HCT116 (cell line): ENCODE measurements around the gene FAM98C. TPM values are rescaled to one million over a fixed set of nuclear protein-coding genes. Genes with fewer than 3 reads are reported as not detected.

Experiments used
- ATAC-seq: fragments of 200-7000 bp; cut with Tn5 transposase; 2 replicates; pipeline ENCODE4 v1.9.1; 2020; ENCODE audit warnings: mild to moderate bottlenecking, moderate library complexity
- BruUV-seq: library from RNA; stranded (reverse); fragments of 400-500 nt; replicated peaks from 2 replicates; lab custom pipeline; 2021; lab: Mats Ljungman, UMichigan
- CTCF ChIA-PET: fragments of 300-600 bp; sonication (Branson Sonifier 250); formaldehyde crosslinking; loops from one replicate; lab custom pipeline; 2021; ENCODE audit warnings: antibody characterized with exemption; lab: Charles Lee
- POLR2A ChIA-PET: fragments of 300-600, 350-600 bp; sonication (Branson Sonifier 250); formaldehyde crosslinking; loops from one replicate; lab custom pipeline; 2021; ENCODE audit warnings: antibody characterized with exemption; lab: Charles Lee
- RAD21 ChIA-PET, 2 experiments: fragments of 300-600 bp; sonication (Branson Sonifier 250); formaldehyde crosslinking; loops; one replicate each; lab custom pipeline; 2023; ENCODE audit warnings: low total read pairs in 2 of 2; ENCODE audit not compliant: uncharacterized antibody in 2 of 2, unreplicated experiment in 2 of 2, low non-redundant PET in 1 of 2; lab: Charles Lee
- DNase-seq: peaks from one replicate; pipeline ENCODE4 v3.0.0-alpha.2; 2010; ENCODE audit warnings: low read depth, low spot score
- H2AFZ ChIP-seq: fragments of 200-600 bp; shearing (Covaris generic), sonication (generic); 2 replicates; pipeline ENCODE4 v1.6.1; 2017; ENCODE audit warnings: low read depth, mixed run types, mixed read lengths, antibody characterized with exemption, low read length; ENCODE audit not compliant: poor library complexity, severe bottlenecking
- H3K27ac ChIP-seq: 2 replicates; pipeline ENCODE4 v1.5.1; 2012; ENCODE audit warnings: low read depth, low read length
- H3K27me3 ChIP-seq: fragments of 200-600 bp; sonication (generic); 2 replicates; pipeline ENCODE4 v1.6.1; 2016; ENCODE audit warnings: mixed run types, low read length, mixed read lengths; ENCODE audit not compliant: insufficient read depth
- H3K36me3 ChIP-seq, 2 experiments: fragments of 200-500 bp in 1 of 2; fragments of 200-600 bp in 1 of 2; sonication (Bioruptor generic) in 1 of 2; sonication (generic) in 1 of 2; 2 replicates each; pipeline versions ENCODE4 v1.5.1 to v1.6.1; 2014 to 2016; ENCODE audit warnings: low read length in 2 of 2, inconsistent platforms in 1 of 2, mixed read lengths in 1 of 2, mixed run types in 1 of 2; ENCODE audit not compliant: insufficient read depth in 2 of 2, control insufficient read depth in 1 of 2
- H3K4me1 ChIP-seq, 2 experiments: fragments of 200-600 bp in 1 of 2; sonication (generic) in 1 of 2; 2 replicates each; pipeline versions ENCODE4 v1.5.1 to v1.6.1; 2012 to 2017; ENCODE audit warnings: low read length in 2 of 2, inconsistent platforms in 1 of 2, mild to moderate bottlenecking in 1 of 2, mixed read lengths in 1 of 2, mixed run types in 1 of 2, moderate library complexity in 1 of 2; ENCODE audit not compliant: insufficient read depth in 2 of 2, control insufficient read depth in 1 of 2
- H3K4me2 ChIP-seq: fragments of 200-600 bp; sonication (generic); 2 replicates; pipeline ENCODE4 v1.6.1; 2017; ENCODE audit warnings: mixed run types, low read length, mixed read lengths
- H3K4me3 ChIP-seq, 2 experiments: fragments of 200-600 bp in 1 of 2; sonication (generic) in 1 of 2; replicated peaks in 1 of 2; 2 replicates each; pipeline ENCODE4 v1.5.1; 2011 to 2016; ENCODE audit warnings: low read length in 2 of 2, control low read depth in 1 of 2, low read depth in 1 of 2, mild to moderate bottlenecking in 1 of 2, mixed read lengths in 1 of 2, mixed run types in 1 of 2
- H3K79me2 ChIP-seq: fragments of 200-600 bp; sonication (generic); 2 replicates; pipeline ENCODE4 v1.6.1; 2017; ENCODE audit warnings: mild to moderate bottlenecking, mixed run types, low read length, moderate library complexity, mixed read lengths; ENCODE audit not compliant: insufficient read depth
- H3K9ac ChIP-seq: fragments of 200-600 bp; sonication (generic); 2 replicates; pipeline ENCODE4 v1.6.1; 2016; ENCODE audit warnings: low read length, mixed read lengths
- H3K9me2 ChIP-seq: fragments of 200-600 bp; sonication (generic), shearing (Covaris generic); 2 replicates; pipeline ENCODE4 v1.6.1; 2017; ENCODE audit warnings: mixed run types, mild to moderate bottlenecking, moderate library complexity; ENCODE audit not compliant: insufficient read depth
- H3K9me3 ChIP-seq, 2 experiments: fragments of 200-500 bp in 1 of 2; fragments of 200-600 bp in 1 of 2; sonication (Bioruptor generic) in 1 of 2; sonication (generic) in 1 of 2; 2 replicates each; pipeline ENCODE4 v1.6.1; 2014 to 2017; ENCODE audit warnings: low read length in 2 of 2, mixed read lengths in 2 of 2, inconsistent platforms in 1 of 2, low read depth in 1 of 2, mild to moderate bottlenecking in 1 of 2, mixed run types in 1 of 2, moderate library complexity in 1 of 2; ENCODE audit not compliant: control insufficient read depth in 1 of 2, insufficient read depth in 1 of 2
- H4K20me1 ChIP-seq: fragments of 200-600 bp; sonication (generic), shearing (Covaris generic); 2 replicates; pipeline ENCODE4 v1.6.1; 2017; ENCODE audit warnings: mixed run types, mild to moderate bottlenecking, moderate library complexity; ENCODE audit not compliant: insufficient read depth
- CEBPB ChIP-seq: IDR thresholded peaks from 2 replicates; pipeline ENCODE4 v1.6.1; 2012; ENCODE audit warnings: low read depth
- ELF1 ChIP-seq: IDR thresholded peaks from 2 replicates; pipeline ENCODE4 v1.6.1; 2012; ENCODE audit warnings: low read depth, borderline replicate concordance
- EZH2 ChIP-seq: fragments of 200-600 bp; sonication (generic); IDR thresholded peaks from 2 replicates; pipeline ENCODE4 v1.6.1; 2017; ENCODE audit warnings: antibody characterized with exemption, mixed run types
- EZH2phosphoT487 ChIP-seq: fragments of 200-600 bp; IDR thresholded peaks from 2 replicates; pipeline ENCODE4 v1.6.1; 2018; ENCODE audit warnings: antibody characterized with exemption, borderline replicate concordance
- FOSL1 ChIP-seq: IDR thresholded peaks from 2 replicates; pipeline ENCODE4 v1.6.1; 2012; ENCODE audit warnings: low read depth
- JUND ChIP-seq: IDR thresholded peaks from 2 replicates; pipeline ENCODE4 v1.6.1; 2012
- POLR2A ChIP-seq: IDR thresholded peaks from 2 replicates; pipeline ENCODE4 v1.7.0; 2011; ENCODE audit warnings: borderline replicate concordance; ENCODE audit not compliant: insufficient read depth, insufficient read length; ENCODE audit errors: extremely low read depth
- POLR2AphosphoS5 ChIP-seq: IDR thresholded peaks from 2 replicates; pipeline ENCODE4 v1.6.1; 2011; ENCODE audit warnings: mild to moderate bottlenecking, low read depth, low read length, moderate library complexity
- RAD21 ChIP-seq: IDR thresholded peaks from 2 replicates; pipeline ENCODE4 v1.6.1; 2012; ENCODE audit warnings: low read depth, mild to moderate bottlenecking
- SP1 ChIP-seq: IDR thresholded peaks from 2 replicates; pipeline ENCODE4 v1.6.1; 2012; ENCODE audit warnings: low read depth
- SRF ChIP-seq: IDR thresholded peaks from 2 replicates; pipeline ENCODE4 v1.6.1; 2012; ENCODE audit warnings: low read depth
- TCF7L2 ChIP-seq: IDR thresholded peaks from 2 replicates; pipeline ENCODE4 v1.7.0; 2011; ENCODE audit warnings: borderline replicate concordance, inconsistent platforms; ENCODE audit not compliant: insufficient read depth, insufficient read length; ENCODE audit errors: extremely low read depth
- YY1 ChIP-seq: IDR thresholded peaks from 2 replicates; pipeline ENCODE4 v1.6.1; 2011; ENCODE audit warnings: low read length, low read depth, moderate library complexity, mild to moderate bottlenecking; ENCODE audit not compliant: insufficient replicate concordance; ENCODE audit errors: extremely low read depth
- ZFX ChIP-seq: fragments of 450-650 bp; IDR thresholded peaks from 2 replicates; pipeline ENCODE4 v1.6.1; 2017
- ZNF274 ChIP-seq: fragments of 200-500 bp; sonication (Bioruptor generic); IDR thresholded peaks from 2 replicates; pipeline ENCODE4 v1.6.1; 2014; ENCODE audit warnings: mild to moderate bottlenecking, low read depth, low read length, inconsistent platforms
- intact Hi-C: fragments of 100-400 bp; cut with micrococcal nuclease; formaldehyde crosslinking; loops from 2 replicates; pipeline ENCODE4 v1.10.0; 2022
- total RNA-seq: library from RNA; stranded (reverse); gene quantifications from one replicate; pipeline ENCODE4 v1.2.1, GENCODE V29; 2021; ENCODE audit not compliant: unreplicated experiment
- TF ChIP-seq, protein P1 (sequence below): IDR thresholded peaks from 2 replicates; pipeline ENCODE4 v1.6.1; 2012
- TF ChIP-seq, protein P2 (sequence below): IDR thresholded peaks from 2 replicates; pipeline ENCODE4 v1.6.1; 2012; ENCODE audit warnings: low read depth
- TF ChIP-seq, protein P3 (sequence below), 3 experiments: fragments of 200-600 bp in 1 of 3; sonication (generic) in 1 of 3; IDR thresholded peaks in 2 of 3; conservative IDR thresholded peaks in 1 of 3; 2 replicates each; pipeline ENCODE4 v1.5.1; 2012 to 2017; ENCODE audit warnings: low read depth in 2 of 3, low read length in 2 of 3, antibody characterized with exemption in 1 of 3, borderline replicate concordance in 1 of 3, control low read depth in 1 of 3, mild to moderate bottlenecking in 1 of 3, mixed read lengths in 1 of 3, mixed run types in 1 of 3, moderate library complexity in 1 of 3; ENCODE audit not compliant: insufficient read depth in 1 of 3

FAM98C gene
- total RNA-seq, 1 experiment from 2014 or later = 33.8 TPM

- Histone ChIP-seq H3K27me3 (no peaks in the 10 kb centered on the region), H3K4me3 (peak within 1 kb of the TSS; percentile 97 to 98), H3K9me2 (no peaks in the 10 kb centered on the region), H3K27ac (peak within 1 kb of the TSS; percentile 92), H3K9ac (peak within 1 kb of the TSS; percentile 97), H3K36me3 (peaks cover 17 to 19% of the 10 kb centered on the region in 2 experiments), H3K4me1 (peaks cover 11 to 23% of the 10 kb centered on the region in 2 experiments), H4K20me1 (no peaks in the 10 kb centered on the region), H2AFZ (peak within 1 kb of the TSS; percentile 81), H3K4me2 (peak within 1 kb of the TSS; percentile 92), H3K9me3 (no peaks in the 10 kb centered on the region), H3K79me2 (peaks cover 47% of the 10 kb centered on the region)
- RAD21 ChIA-PET = interaction anchor here (0.5 to 1.4 kb wide), 9 partner anchors 13 to 232 kb away, joined by 3 to 7 read pairs (median 4); partner anchors contain the start of genes CATSPERG (in 2 of the 2) and GGN (in 2 of the 2)
- ATAC-seq (peak; percentile 98), DNase-seq (peak; percentile 99)
- POLR2A ChIA-PET = interaction anchor here (0.7 to 5.6 kb wide), 12 partner anchors 10 to 471 kb away, joined by 3 to 44 read pairs (median 5); partner anchors contain the start of genes C19orf33, CATSPERG, FAM98C and GGN
- no TSS peak for BruUV-seq
- intact Hi-C loops = loop anchor here (1.0 kb wide), 1 partner anchor 38 kb away; no protein-coding TSS in a partner anchor
- CTCF ChIA-PET = interaction anchor here (0.6 to 1.8 kb wide), 14 partner anchors 11 to 556 kb away, joined by 3 to 28 read pairs (median 3); partner anchors contain the start of genes CATSPERG, FAM98C, GGN and MRPS12
- no peak for TF ChIP-seq JUND
- TF ChIP-seq RAD21 = peak; percentile 2; the same call in 1 of the 2 replicates
- peak; percentile 92 for TF ChIP-seq POLR2A
- TF ChIP-seq SRF = no peak; the same call in 1 of the 2 replicates
- peak; percentile 93; the same call in 1 of the 2 replicates for TF ChIP-seq ZFX
- TF ChIP-seq, protein P1, sequence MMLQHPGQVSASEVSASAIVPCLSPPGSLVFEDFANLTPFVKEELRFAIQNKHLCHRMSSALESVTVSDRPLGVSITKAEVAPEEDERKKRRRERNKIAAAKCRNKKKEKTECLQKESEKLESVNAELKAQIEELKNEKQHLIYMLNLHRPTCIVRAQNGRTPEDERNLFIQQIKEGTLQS = no peak
- TF ChIP-seq POLR2AphosphoS5 = peak; percentile 96
- TF ChIP-seq ELF1 = peak; percentile 82; the same call in 1 of the 2 replicates
- TF ChIP-seq EZH2phosphoT487 = no peak
- TF ChIP-seq YY1 = peak; percentile 99
- TF ChIP-seq, protein P2, sequence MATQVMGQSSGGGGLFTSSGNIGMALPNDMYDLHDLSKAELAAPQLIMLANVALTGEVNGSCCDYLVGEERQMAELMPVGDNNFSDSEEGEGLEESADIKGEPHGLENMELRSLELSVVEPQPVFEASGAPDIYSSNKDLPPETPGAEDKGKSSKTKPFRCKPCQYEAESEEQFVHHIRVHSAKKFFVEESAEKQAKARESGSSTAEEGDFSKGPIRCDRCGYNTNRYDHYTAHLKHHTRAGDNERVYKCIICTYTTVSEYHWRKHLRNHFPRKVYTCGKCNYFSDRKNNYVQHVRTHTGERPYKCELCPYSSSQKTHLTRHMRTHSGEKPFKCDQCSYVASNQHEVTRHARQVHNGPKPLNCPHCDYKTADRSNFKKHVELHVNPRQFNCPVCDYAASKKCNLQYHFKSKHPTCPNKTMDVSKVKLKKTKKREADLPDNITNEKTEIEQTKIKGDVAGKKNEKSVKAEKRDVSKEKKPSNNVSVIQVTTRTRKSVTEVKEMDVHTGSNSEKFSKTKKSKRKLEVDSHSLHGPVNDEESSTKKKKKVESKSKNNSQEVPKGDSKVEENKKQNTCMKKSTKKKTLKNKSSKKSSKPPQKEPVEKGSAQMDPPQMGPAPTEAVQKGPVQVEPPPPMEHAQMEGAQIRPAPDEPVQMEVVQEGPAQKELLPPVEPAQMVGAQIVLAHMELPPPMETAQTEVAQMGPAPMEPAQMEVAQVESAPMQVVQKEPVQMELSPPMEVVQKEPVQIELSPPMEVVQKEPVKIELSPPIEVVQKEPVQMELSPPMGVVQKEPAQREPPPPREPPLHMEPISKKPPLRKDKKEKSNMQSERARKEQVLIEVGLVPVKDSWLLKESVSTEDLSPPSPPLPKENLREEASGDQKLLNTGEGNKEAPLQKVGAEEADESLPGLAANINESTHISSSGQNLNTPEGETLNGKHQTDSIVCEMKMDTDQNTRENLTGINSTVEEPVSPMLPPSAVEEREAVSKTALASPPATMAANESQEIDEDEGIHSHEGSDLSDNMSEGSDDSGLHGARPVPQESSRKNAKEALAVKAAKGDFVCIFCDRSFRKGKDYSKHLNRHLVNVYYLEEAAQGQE = no peak
- TF ChIP-seq EZH2 = no peak
- TF ChIP-seq TCF7L2 = peak; percentile 98
- TF ChIP-seq FOSL1 = no peak
- TF ChIP-seq ZNF274 = no peak
- TF ChIP-seq SP1 = peak; percentile 78
- no peak for TF ChIP-seq CEBPB
- TF ChIP-seq, protein P3, sequence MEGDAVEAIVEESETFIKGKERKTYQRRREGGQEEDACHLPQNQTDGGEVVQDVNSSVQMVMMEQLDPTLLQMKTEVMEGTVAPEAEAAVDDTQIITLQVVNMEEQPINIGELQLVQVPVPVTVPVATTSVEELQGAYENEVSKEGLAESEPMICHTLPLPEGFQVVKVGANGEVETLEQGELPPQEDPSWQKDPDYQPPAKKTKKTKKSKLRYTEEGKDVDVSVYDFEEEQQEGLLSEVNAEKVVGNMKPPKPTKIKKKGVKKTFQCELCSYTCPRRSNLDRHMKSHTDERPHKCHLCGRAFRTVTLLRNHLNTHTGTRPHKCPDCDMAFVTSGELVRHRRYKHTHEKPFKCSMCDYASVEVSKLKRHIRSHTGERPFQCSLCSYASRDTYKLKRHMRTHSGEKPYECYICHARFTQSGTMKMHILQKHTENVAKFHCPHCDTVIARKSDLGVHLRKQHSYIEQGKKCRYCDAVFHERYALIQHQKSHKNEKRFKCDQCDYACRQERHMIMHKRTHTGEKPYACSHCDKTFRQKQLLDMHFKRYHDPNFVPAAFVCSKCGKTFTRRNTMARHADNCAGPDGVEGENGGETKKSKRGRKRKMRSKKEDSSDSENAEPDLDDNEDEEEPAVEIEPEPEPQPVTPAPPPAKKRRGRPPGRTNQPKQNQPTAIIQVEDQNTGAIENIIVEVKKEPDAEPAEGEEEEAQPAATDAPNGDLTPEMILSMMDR (IDR thresholded peaks at IDR 0.05 in 2 of 3, conservative IDR thresholded peaks at IDR 0.05 in 1 of 3; ENCODE audit: borderline replicate concordance in 1 of 3, insufficient read depth in 1 of 3, low read depth in 2 of 3, low read length in 2 of 3) = no peak
Measured at GRCh38 chr19:38374332-38375097, 28.4 kb upstream of the FAM98C start, which contains the start of gene PSMD8. Gene PSMD8, plus strand, starts transcription at chr19:38374571. Its CDS starts 31 bp downstream, at chr19:38374602.
